Suprapubic skin (tissue), 4 donors: ENCODE measurements around the gene BMERB1. TPM values are rescaled to one million over a fixed set of nuclear protein-coding genes. Genes with fewer than 3 reads are reported as not detected.
"Not testable (repeated sequence)": the region's sequence is repeated elsewhere in the genome, so short reads cannot be mapped to it uniquely, and the experiment has no call there.

Experiments used
- DNase-seq, 2 donors: peaks; one replicate each; pipeline ENCODE4 v3.0.0-alpha.2; 2019; ENCODE audit warnings: low spot score in 2 of 2
- H3K27ac ChIP-seq: fragments of 200-600 bp; sonication (generic); one replicate; pipeline ENCODE4 v1.5.1; 2019
- H3K27me3 ChIP-seq: fragments of 200-600 bp; sonication (generic); one replicate; pipeline ENCODE4 v1.5.1; 2019
- H3K36me3 ChIP-seq: fragments of 200-600 bp; sonication (generic); one replicate; pipeline ENCODE4 v1.5.1; 2019
- H3K4me1 ChIP-seq: fragments of 200-600 bp; sonication (generic); one replicate; pipeline ENCODE4 v1.5.1; 2019
- H3K4me3 ChIP-seq: fragments of 200-600 bp; sonication (generic); one replicate; pipeline ENCODE4 v1.5.1; 2019; ENCODE audit warnings: mild to moderate bottlenecking
- H3K9me3 ChIP-seq: fragments of 200-600 bp; sonication (generic); one replicate; pipeline ENCODE4 v1.5.1; 2019
- EP300 ChIP-seq: sonication (generic); formaldehyde crosslinking; IDR thresholded peaks from one replicate; pipeline ENCODE4 v1.6.1; 2017; ENCODE audit warnings: antibody characterized with exemption
- POLR2A ChIP-seq, 2 donors: fragments of 450-650 bp; IDR thresholded peaks; one replicate each; pipeline ENCODE4 v1.6.1; 2017; ENCODE audit warnings: antibody characterized with exemption in 2 of 2, mild to moderate bottlenecking in 2 of 2, moderate library complexity in 2 of 2
- POLR2AphosphoS5 ChIP-seq, 3 donors: sonication (generic); formaldehyde crosslinking; IDR thresholded peaks; one replicate each; pipeline ENCODE4 v1.6.1; 2017; ENCODE audit warnings: antibody characterized with exemption in 3 of 3
- WGBS: methylation state at CpG from one replicate; pipeline ENCODE4 v1.1.5; 2018; 5-methylcytosine and 5-hydroxymethylcytosine counted together
- total RNA-seq, 4 donors: library from RNA; depleted of rRNA; stranded (reverse); fragments of >200 nt; gene quantifications; one replicate each; pipeline ENCODE4 v1.1.0, GENCODE V29; 2016
- TF ChIP-seq, protein P1 (sequence below), 2 donors: fragments of 200-600 bp in 1 of 2; fragments of 450-650 bp in 1 of 2; sonication (generic) in 1 of 2; IDR thresholded peaks; one replicate each; pipeline ENCODE4 v1.5.1; 2016 to 2019; ENCODE audit warnings: antibody characterized with exemption in 2 of 2, mild to moderate bottlenecking in 1 of 2, moderate library complexity in 1 of 2

Gene BMERB1
- total RNA-seq, 4 donors from 2014 or later, result 5.5 to 31.4 (median 17.9) TPM

DNA sequence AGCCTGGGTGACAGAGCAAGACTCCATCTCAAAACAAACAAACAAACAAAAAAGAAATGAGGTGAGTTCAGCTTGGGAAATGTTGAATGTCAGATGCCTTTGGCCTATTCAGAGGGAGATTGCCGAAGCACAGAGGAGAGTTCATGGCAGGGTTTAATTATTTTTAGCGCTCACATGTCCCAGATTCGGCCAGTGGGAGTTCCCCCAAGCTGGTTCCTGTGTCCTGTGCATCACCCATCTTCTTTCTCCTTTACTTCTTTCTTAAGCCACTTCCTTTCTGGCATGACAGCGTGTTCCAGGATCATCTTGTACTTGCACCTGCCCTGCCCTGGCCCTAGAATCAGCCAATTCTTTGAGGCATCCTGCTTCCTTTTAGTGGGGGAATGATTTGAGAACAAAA is 29.6 kb upstream of the BMERB1 start:
- no peaks in the 10 kb centered on the region for H3K27me3 ChIP-seq
- DNase-seq, result no peak
- H3K4me3 ChIP-seq, result no peak overlapping the region
- peaks cover 15% of the 10 kb centered on the region for H3K4me1 ChIP-seq
- H3K27ac ChIP-seq, result peak overlapping the region; percentile 54
- H3K36me3 ChIP-seq, result no peaks in the 10 kb centered on the region
- 55% methylated on average over 4 of the region's 4 CpGs for WGBS
- TF ChIP-seq POLR2AphosphoS5 (IDR thresholded peaks at IDR 0.05), result no peak
- no peak for TF ChIP-seq POLR2A (IDR thresholded peaks at IDR 0.05)
- TF ChIP-seq EP300, result no peak
- TF ChIP-seq, protein P1, sequence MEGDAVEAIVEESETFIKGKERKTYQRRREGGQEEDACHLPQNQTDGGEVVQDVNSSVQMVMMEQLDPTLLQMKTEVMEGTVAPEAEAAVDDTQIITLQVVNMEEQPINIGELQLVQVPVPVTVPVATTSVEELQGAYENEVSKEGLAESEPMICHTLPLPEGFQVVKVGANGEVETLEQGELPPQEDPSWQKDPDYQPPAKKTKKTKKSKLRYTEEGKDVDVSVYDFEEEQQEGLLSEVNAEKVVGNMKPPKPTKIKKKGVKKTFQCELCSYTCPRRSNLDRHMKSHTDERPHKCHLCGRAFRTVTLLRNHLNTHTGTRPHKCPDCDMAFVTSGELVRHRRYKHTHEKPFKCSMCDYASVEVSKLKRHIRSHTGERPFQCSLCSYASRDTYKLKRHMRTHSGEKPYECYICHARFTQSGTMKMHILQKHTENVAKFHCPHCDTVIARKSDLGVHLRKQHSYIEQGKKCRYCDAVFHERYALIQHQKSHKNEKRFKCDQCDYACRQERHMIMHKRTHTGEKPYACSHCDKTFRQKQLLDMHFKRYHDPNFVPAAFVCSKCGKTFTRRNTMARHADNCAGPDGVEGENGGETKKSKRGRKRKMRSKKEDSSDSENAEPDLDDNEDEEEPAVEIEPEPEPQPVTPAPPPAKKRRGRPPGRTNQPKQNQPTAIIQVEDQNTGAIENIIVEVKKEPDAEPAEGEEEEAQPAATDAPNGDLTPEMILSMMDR (IDR thresholded peaks at IDR 0.05), result no peak
- no peaks in the 10 kb centered on the region for H3K9me3 ChIP-seq

DNA sequence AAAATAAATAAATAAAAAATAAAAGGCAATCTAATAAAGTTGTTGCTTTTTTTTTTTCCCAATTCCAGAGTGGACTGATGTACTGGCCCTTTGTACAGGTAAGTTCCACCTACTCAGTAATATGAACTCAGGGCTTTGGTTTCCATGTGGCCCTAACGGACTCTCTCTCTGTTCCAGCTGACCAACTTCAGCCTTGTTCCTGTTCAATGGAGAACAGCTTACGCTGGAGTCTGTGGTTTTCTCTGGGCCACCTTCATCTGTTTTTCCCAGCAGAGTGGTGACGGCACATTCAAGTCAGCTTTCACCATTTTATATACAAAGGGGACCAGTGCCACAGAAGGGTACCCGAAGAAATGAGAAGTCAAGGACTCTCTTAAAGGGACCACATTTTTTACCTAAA is 26.6 kb upstream of the BMERB1 start:
- H3K27ac ChIP-seq, H3K4me3 ChIP-seq, DNase-seq, H3K27me3 ChIP-seq, H3K9me3 ChIP-seq, H3K36me3 ChIP-seq: not testable (repeated sequence)
- WGBS, result 88% methylated on average over 4 of the region's 4 CpGs
- peaks cover 15% of the 10 kb centered on the region for H3K4me1 ChIP-seq

- not testable (repeated sequence) for H3K27me3 ChIP-seq, H3K4me3 ChIP-seq, DNase-seq, H3K9me3 ChIP-seq, H3K36me3 ChIP-seq, H3K4me1 ChIP-seq, H3K27ac ChIP-seq
- 94% methylated on average over 6 of the region's 6 CpGs for WGBS
Measured at GRCh38 chr16:15409476-15409875, 24.9 kb upstream of the BMERB1 start.

DNA sequence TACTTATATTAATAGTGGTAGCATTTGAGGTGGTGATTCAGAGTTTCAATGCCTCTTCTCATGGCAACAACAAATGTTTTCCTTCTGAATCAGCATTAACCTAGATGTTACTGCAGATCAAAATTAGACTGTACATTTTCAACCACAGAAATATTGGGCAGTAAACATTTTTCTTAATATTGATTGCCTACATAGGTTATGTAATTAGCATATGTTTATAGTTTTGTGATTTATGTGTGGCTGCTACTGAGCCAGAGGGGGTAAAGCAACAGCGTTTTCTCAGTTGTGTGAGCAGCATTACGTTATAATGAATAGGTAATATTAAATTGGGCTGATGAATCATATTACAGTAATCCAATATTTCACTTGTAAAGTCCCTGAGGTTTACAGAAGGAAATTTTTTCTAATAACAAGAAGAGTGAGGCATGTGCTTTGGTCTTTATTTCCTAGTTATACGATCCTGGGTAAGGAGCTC is 18.8 kb upstream of the BMERB1 start:
- H3K27ac ChIP-seq, result no peak overlapping the region
- H3K36me3 ChIP-seq, result no peaks in the 10 kb centered on the region
- H3K27me3 ChIP-seq, result no peaks in the 10 kb centered on the region
- no peaks in the 10 kb centered on the region for H3K9me3 ChIP-seq
- H3K4me1 ChIP-seq, result no peaks in the 10 kb centered on the region
- WGBS, result 30% methylated on average over 3 of the region's 3 CpGs
- no peak for TF ChIP-seq POLR2AphosphoS5 (IDR thresholded peaks at IDR 0.05)
- no peak for TF ChIP-seq POLR2A (IDR thresholded peaks at IDR 0.05)
- TF ChIP-seq, protein P1 (IDR thresholded peaks at IDR 0.05), result no peak
- TF ChIP-seq EP300, result no peak
- H3K4me3 ChIP-seq, result no peak overlapping the region
- no peak for DNase-seq

GRCh38 chr16:15417197-15417596 is 17.2 kb upstream of the BMERB1 start:
- no peak overlapping the region for H3K4me3 ChIP-seq
- H3K27me3 ChIP-seq, result no peaks in the 10 kb centered on the region
- WGBS, result 96% methylated on average over 2 of the region's 2 CpGs
- no peak for TF ChIP-seq EP300
- TF ChIP-seq POLR2A (IDR thresholded peaks at IDR 0.05), result no peak
- TF ChIP-seq, protein P1 (IDR thresholded peaks at IDR 0.05), result no peak
- TF ChIP-seq POLR2AphosphoS5 (IDR thresholded peaks at IDR 0.05), result no peak
- no peak overlapping the region for H3K27ac ChIP-seq
- no peaks in the 10 kb centered on the region for H3K36me3 ChIP-seq
- H3K9me3 ChIP-seq, result no peaks in the 10 kb centered on the region
- no peak for DNase-seq
- no peaks in the 10 kb centered on the region for H3K4me1 ChIP-seq

DNA sequence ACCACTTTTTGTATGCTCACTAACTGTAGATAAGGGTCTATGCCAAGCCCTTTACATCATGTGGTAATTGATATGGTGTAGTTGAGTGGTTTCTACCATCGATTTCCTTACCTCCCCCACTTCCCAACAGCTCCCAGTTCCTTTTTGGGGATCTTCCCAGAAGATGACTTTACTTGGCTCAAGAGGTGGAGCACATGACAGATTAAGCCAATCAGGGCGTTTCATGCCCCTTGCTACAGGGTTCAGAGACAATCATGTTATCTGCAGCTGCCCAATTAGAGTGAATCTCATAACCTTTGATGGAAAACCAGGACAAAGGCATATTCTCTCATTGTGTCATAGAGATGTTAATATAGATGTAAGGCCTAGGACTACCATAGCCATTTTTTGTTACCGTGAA is 16.2 kb upstream of the BMERB1 start:
- Histone ChIP-seq H3K27me3 (no peaks in the 10 kb centered on the region), H3K4me3 (no peak overlapping the region), H3K4me1 (no peaks in the 10 kb centered on the region), H3K27ac (no peak overlapping the region), H3K9me3 (no peaks in the 10 kb centered on the region), H3K36me3 (no peaks in the 10 kb centered on the region)
- TF ChIP-seq EP300 (no peak), POLR2AphosphoS5 (IDR thresholded peaks at IDR 0.05) (no peak), POLR2A (IDR thresholded peaks at IDR 0.05) (no peak)
- TF ChIP-seq, protein P1 (IDR thresholded peaks at IDR 0.05), result no peak
- WGBS, result 91% methylated on average over 3 of the region's 3 CpGs
- no peak for DNase-seq

GRCh38 chr16:15421696-15422095 is 12.7 kb upstream of the BMERB1 start:
- WGBS, result 74% methylated on average over 5 of the region's 5 CpGs
- H3K9me3 ChIP-seq, H3K4me3 ChIP-seq, H3K36me3 ChIP-seq, H3K4me1 ChIP-seq, DNase-seq, H3K27me3 ChIP-seq, H3K27ac ChIP-seq: not testable (repeated sequence)
